ENCODE data around the gene FRK.

GRCh38 chr6:116003668-116004067 is 57.0 kb downstream of the FRK start:
- TF ChIP-seq CTCF (IDR thresholded peaks at IDR 0.05) (no peak), POLR2A (IDR thresholded peaks at IDR 0.05) (no peak), POLR2AphosphoS5 (IDR thresholded peaks at IDR 0.05) (no peak), EP300 (IDR thresholded peaks at IDR 0.05) (no peak)

All from stomach (tissue), 4 donors.